Measurements from ENCODE around the gene BUD13. TPM values are rescaled to one million over a fixed set of nuclear protein-coding genes. Genes with fewer than 3 reads are reported as not detected.
A peak's percentile ranks its signal among the peaks of the same experiment; 100 is the strongest.

Gene BUD13
- total and polyA plus RNA-seq, 2 of the 13 experiments (the other 11 are each of a cell fraction or from before 2014, with no cell fraction given): 13.3 to 25.9 TPM

DNA sequence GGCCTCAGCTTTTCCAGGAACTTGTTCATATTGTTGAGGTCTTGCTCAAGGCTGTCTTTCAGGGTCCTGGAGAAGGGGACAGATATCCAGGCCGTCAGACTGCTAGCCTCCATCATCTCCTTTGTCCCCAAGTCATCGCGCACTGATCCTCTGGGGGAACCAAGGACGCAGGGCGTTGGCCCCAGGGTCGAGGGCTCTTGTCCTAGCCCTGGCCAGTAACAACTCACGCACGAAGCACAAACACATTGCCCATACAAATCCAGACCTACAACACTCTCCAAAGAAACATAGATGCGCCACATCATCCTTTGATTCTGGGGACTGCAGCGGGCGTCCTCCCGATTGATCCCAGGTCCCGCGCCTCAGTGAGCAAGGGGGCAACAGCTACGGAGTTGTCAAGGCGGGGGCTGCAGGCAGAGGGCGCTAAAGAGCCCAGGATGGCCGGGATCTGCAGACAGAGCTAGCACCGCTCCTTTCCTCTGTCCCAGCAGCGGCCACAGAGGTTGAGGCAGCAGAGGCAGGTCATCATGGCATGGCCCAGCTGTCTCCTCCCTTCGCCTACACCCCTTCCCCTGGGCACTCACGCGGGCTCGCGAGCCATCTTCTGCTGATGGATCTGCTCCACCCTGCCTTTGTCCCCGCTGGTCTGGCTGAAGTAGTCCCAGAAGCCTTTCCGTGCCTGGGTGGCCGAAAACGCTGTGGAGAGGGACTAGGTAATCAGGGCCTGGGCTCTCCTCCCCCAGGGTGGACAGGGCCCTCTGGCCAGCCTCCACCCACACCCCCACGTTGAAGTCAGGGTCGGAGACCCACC, 18.4 kb upstream of the BUD13 start (continued):
- TF ChIP-seq ZNF672 (CRISPR knock-in tag; IDR thresholded peaks at IDR 0.05): no peak
- TF ChIP-seq RAD51 (IDR thresholded peaks at IDR 0.05; ENCODE audit: borderline replicate concordance): no peak
- no peak; the same call in 1 of the 2 replicates for TF ChIP-seq NCOR1 (IDR thresholded peaks at IDR 0.05; ENCODE audit: borderline replicate concordance, low read length)
- no peak for TF ChIP-seq ZFP36L1 (CRISPR knock-in tag; IDR thresholded peaks at IDR 0.05)
- TF ChIP-seq NR2F1 (CRISPR knock-in tag; IDR thresholded peaks at IDR 0.05): no peak
- TF ChIP-seq, protein P1, sequence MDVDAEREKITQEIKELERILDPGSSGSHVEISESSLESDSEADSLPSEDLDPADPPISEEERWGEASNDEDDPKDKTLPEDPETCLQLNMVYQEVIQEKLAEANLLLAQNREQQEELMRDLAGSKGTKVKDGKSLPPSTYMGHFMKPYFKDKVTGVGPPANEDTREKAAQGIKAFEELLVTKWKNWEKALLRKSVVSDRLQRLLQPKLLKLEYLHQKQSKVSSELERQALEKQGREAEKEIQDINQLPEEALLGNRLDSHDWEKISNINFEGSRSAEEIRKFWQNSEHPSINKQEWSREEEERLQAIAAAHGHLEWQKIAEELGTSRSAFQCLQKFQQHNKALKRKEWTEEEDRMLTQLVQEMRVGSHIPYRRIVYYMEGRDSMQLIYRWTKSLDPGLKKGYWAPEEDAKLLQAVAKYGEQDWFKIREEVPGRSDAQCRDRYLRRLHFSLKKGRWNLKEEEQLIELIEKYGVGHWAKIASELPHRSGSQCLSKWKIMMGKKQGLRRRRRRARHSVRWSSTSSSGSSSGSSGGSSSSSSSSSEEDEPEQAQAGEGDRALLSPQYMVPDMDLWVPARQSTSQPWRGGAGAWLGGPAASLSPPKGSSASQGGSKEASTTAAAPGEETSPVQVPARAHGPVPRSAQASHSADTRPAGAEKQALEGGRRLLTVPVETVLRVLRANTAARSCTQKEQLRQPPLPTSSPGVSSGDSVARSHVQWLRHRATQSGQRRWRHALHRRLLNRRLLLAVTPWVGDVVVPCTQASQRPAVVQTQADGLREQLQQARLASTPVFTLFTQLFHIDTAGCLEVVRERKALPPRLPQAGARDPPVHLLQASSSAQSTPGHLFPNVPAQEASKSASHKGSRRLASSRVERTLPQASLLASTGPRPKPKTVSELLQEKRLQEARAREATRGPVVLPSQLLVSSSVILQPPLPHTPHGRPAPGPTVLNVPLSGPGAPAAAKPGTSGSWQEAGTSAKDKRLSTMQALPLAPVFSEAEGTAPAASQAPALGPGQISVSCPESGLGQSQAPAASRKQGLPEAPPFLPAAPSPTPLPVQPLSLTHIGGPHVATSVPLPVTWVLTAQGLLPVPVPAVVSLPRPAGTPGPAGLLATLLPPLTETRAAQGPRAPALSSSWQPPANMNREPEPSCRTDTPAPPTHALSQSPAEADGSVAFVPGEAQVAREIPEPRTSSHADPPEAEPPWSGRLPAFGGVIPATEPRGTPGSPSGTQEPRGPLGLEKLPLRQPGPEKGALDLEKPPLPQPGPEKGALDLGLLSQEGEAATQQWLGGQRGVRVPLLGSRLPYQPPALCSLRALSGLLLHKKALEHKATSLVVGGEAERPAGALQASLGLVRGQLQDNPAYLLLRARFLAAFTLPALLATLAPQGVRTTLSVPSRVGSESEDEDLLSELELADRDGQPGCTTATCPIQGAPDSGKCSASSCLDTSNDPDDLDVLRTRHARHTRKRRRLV (CRISPR knock-in tag; IDR thresholded peaks at IDR 0.05): no peak
- no peak for TF ChIP-seq ATF7-NPFF (CRISPR knock-in tag; IDR thresholded peaks at IDR 0.05; ENCODE audit: low read depth)
- no peak for TF ChIP-seq CAMTA2 (CRISPR knock-in tag; IDR thresholded peaks at IDR 0.05; ENCODE audit: borderline replicate concordance)
- TF ChIP-seq, protein P2, sequence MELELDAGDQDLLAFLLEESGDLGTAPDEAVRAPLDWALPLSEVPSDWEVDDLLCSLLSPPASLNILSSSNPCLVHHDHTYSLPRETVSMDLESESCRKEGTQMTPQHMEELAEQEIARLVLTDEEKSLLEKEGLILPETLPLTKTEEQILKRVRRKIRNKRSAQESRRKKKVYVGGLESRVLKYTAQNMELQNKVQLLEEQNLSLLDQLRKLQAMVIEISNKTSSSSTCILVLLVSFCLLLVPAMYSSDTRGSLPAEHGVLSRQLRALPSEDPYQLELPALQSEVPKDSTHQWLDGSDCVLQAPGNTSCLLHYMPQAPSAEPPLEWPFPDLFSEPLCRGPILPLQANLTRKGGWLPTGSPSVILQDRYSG (CRISPR knock-in tag; IDR thresholded peaks at IDR 0.05): no peak
- TF ChIP-seq ZNF839 (CRISPR knock-in tag; IDR thresholded peaks at IDR 0.05; ENCODE audit: borderline replicate concordance): peak; percentile 29; the same call in 1 of the 2 replicates
- TF ChIP-seq, protein P3, sequence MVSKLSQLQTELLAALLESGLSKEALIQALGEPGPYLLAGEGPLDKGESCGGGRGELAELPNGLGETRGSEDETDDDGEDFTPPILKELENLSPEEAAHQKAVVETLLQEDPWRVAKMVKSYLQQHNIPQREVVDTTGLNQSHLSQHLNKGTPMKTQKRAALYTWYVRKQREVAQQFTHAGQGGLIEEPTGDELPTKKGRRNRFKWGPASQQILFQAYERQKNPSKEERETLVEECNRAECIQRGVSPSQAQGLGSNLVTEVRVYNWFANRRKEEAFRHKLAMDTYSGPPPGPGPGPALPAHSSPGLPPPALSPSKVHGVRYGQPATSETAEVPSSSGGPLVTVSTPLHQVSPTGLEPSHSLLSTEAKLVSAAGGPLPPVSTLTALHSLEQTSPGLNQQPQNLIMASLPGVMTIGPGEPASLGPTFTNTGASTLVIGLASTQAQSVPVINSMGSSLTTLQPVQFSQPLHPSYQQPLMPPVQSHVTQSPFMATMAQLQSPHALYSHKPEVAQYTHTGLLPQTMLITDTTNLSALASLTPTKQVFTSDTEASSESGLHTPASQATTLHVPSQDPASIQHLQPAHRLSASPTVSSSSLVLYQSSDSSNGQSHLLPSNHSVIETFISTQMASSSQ (IDR thresholded peaks at IDR 0.05; ENCODE audit: low read depth): no peak
- TF ChIP-seq, protein P3 (CRISPR knock-in tag; IDR thresholded peaks at IDR 0.05; ENCODE audit: borderline replicate concordance): no peak
- peak; percentile 61 for TF ChIP-seq HDAC1 (CRISPR knock-in tag; IDR thresholded peaks at IDR 0.05)
- no peak for TF ChIP-seq RFXANK (CRISPR knock-in tag; IDR thresholded peaks at IDR 0.05)
- no peak for TF ChIP-seq KDM6A (CRISPR knock-in tag; IDR thresholded peaks at IDR 0.05; ENCODE audit: low read depth)
- TF ChIP-seq, protein P4, sequence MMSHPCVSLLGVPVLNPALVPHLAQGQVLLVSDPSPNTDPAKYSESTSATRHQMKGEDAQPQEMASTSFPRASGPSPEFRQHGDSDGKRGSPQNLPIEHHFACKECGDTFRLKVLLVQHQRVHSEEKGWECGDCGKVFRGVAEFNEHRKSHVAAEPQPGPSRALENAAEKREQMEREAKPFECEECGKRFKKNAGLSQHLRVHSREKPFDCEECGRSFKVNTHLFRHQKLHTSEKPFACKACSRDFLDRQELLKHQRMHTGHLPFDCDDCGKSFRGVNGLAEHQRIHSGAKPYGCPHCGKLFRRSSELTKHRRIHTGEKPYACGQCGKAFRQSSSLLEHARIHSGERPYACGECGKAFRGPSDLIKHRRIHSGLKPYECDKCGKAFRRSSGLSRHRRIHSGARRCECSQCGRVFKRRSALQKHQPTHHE (CRISPR knock-in tag; IDR thresholded peaks at IDR 0.05; ENCODE audit: borderline replicate concordance): 0 out of 2 replicates have a peak, but pooled peaks have one; percentile 64
- TF ChIP-seq MXD4 (CRISPR knock-in tag; IDR thresholded peaks at IDR 0.05): peak; percentile 52; the same call in 1 of the 2 replicates
- no peak for TF ChIP-seq FOXA1 (IDR thresholded peaks at IDR 0.05)
- no peak for TF ChIP-seq FOXA1 (CRISPR knock-in tag; IDR thresholded peaks at IDR 0.05)

Measured in HepG2 (cell line).